GM19455 (cell line): ENCODE data around the gene WWOX.

Experiments used
- ATAC-seq: cut with Tn5 transposase; IDR thresholded peaks from one replicate; pipeline ENCODE4 v1.9.1; 2021; ENCODE audit not compliant: unreplicated experiment

WWOX gene

DNA sequence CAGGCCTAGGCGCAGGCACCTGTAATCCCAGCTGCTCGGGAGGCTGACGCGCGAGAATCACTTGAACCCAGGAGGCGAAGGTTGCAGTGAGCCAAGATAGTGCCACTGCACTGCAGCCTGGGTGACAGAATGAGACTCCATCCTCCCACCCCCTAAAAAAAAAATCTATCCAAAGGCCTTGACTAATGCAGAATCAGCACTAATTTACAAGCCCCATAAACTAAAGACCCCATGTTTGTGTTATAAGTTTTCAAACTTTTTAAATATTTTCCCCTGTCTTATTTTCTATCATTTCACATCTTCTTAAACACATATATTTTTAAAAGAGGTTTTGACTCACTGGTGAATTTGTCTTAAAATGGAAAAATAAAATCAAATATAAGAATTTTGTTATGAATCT lies 713.1 kb downstream of the WWOX start:
- ATAC-seq, result no peak

DNA sequence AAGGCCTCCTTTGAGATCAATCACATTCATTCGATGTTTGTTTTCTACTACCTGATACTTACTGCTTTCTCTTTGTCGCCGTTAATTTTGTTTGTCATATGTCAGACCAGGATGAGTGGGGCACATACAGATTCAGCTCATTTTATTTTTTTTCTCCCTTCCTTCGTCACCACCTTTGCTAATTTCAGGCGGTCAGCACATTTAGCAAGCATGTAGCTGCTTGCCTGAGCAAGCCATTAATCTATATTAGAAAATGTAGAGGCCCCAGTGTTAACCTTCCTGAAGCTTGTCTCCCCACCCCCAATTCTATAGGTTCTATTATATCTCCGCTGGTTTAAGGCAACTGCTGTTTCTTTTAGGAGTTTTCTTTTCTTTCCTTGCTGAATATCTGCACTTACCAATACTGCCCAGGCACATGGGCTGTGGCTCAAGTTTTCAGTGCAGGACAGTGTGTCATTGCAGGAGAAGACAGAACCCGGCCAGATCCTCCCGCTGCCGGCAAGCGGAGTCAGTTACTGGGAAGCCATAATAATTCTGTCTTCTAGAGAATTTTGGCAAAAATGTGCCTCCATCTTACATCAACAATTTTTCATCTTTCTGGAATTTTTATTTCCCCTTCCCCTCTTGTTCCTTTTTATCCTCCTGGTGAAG lies 714.3 kb downstream of the WWOX start:
- ATAC-seq, result no peak

DNA sequence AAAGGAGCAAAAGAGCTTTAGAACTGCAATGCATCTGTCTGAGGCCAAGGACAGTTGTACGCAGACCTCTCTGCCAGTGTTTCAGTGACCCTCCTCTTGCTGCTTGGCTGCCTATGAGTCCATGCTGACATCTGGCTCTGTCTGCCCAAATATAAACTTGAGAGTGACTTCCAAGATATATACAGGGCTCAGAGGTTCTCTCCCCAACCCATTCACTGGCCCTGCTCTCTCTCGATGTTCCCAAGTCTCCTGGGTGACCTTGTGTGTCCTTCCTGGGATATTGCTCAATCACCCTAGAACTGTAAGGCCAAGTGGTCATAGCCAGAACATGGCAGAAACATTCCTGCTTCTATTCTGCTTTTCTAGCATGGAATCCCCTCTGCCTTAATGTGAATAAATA lies 716.3 kb downstream of the WWOX start:
- ATAC-seq, result no peak

DNA sequence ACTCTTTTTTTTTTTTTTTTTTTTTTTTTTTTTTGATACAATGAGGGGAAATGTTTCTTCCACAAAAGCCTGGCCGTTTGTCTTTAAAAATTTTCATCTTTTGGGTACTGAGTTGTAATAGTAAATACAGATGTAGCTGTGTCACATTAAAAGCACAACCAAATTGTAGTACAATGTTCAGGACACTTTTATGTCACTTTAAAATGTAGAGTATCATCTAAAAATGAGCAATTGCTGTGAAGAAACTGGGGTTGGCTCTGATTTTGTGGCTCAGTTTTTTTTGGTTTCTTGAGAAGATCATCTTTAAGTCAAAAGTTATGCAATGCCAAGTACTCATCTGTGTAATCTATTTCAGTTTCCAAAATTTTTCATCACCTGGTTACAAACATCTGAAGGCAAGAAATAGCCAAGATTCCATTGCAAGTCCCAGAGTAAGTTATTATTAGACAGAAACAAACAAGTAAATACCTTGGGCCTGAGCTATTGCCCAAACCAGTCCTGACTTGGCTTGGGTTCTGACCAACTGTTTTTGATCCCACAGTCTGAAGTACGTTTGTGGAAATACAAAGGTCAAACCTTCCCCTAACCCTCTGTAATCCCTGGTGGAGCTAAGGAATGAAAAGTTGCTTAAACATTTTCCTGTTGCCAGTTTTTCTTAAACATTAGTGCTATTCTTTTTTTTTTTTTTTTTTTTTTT lies 717.2 kb downstream of the WWOX start:
- ATAC-seq, result no peak

DNA sequence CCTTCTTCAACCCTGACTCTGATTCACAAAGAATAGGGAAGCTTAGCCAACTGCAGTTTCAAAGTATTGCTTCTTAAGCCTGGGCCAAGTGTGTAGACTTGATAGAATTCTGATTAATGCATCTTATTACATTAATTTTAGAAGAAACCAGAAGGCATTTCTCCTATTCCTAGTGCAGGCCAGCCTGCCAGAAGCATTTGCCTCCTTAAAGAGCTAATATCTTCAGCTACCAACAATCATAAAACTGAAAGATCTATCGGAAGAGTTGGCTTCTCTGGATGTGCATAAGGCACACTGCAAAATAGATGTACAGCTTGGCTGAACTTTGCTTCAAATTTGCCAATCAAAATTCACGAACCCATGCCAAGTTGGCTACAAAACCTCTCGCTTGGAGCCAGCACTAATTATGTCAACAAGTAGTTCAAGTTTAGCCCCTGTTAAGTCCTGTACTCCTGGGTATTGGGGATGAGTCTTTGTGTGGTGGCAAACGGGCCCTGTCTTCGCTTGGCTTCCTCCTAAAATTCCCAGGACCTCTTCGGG lies 717.8 kb downstream of the WWOX start:
- ATAC-seq, result no peak

DNA sequence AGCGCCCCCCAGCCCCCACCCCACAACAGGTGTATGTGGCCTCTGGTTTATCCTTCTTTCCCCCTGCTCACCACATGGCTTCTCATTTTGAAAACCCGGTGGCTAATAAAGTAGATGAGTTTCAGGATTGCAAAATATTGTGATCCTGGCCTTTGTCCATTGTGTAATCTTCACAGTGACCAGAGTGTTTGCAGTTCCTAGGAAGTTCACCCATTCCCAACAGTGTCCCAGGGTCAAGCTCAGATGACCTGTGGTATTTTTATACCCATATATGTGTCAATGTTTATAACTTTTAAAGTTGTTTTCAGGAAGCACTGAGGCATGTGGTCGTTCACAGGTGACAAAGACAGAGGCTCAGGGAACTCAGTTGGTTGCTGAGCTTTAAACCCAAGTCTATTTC lies 721.9 kb downstream of the WWOX start:
- no peak for ATAC-seq

DNA sequence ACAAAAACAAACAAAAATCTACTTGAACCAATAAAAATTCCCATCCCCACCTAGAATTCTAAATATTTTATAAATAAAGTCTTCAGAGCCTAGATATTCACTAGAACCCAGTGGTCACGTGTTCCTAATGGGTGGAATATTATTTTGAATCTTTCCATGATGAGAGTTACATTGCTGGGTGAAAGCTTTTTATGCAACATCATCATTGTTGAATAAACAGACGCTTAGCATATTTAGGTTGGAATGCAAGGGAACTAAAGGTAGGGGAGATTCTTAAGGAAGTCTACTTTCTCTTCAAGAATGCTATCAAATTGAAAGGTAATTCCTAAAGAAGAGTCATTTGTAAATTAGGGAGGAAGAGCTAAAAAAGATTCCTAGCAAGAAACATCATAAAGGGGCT lies 723.1 kb downstream of the WWOX start:
- ATAC-seq, result no peak

DNA sequence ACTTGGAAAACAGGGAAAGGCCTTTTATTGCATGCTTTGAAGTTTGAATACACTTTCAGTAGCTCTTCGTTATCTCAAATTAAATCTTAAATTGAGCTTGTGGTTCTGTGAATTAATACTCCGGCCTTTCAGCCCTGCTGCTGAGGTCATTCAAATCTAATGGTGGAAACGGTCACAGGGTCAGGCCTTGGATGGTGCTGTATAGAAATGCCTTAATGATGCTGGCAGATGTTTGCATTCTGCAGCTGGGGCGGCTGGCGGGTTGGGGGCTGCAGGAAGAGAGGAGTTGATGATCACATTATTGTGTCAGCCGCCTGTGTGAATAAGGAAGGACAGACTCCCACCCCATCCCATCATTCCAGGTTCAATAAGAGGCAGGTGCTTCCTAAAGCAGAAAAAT lies 723.6 kb downstream of the WWOX start:
- ATAC-seq, result no peak

DNA sequence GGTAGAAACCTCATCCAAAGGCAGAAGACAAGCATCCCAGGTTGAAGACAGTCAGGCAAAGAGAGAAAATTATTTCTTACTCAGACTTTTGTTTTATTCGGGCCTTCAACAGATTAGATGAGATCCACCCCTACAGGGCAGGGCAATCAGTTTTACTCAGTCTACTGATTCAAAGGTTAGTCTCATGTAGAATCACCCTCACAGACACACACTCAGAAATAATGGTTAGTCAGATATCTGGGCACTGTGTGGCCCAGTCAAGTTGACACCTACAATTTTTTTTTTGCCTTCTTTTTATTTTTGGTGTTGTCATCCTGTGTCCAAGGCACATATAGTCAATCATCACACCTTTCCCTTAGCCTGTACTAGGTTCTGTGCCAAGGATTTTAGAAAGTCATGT lies 729.8 kb downstream of the WWOX start:
- no peak for ATAC-seq

DNA sequence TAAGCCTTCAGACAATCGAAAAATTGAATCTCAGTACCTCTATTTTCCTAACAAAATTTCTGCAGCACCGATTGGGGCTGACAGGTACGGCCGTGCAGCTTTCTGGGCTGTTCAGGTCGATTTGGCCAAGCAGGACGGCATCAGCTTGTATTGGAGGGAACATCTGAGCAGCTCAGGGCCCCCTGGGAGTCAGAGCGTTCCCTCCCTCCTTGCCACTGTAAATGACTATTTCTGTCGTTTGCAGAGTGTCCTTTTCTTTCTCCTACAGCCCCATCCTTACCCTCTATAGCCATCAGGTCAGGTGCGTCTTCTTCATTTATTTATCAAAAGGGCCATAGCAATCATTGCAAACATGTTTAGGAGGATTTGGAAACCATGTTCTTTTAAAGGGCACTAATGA lies 731.1 kb downstream of the WWOX start:
- ATAC-seq, result no peak

DNA sequence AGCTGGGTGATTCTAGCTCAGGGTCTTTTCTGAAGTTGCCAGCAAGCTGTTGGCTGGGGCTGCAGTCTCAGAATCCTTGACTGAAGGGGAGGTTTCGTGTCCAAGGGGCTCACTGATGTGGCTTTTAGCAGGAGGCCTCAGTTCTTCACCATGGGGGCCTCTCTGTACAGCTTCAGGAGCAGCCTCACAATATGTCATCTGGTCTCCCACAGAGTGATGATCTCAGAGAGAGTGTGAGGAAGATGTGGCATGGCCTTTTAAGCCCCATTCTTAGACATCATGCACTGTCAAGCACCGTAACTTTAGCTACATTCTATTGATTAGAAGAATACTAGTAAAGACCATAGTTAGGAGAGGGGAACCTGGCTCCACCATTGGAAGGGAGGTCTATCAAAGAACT lies 732.6 kb downstream of the WWOX start:
- no peak for ATAC-seq

DNA sequence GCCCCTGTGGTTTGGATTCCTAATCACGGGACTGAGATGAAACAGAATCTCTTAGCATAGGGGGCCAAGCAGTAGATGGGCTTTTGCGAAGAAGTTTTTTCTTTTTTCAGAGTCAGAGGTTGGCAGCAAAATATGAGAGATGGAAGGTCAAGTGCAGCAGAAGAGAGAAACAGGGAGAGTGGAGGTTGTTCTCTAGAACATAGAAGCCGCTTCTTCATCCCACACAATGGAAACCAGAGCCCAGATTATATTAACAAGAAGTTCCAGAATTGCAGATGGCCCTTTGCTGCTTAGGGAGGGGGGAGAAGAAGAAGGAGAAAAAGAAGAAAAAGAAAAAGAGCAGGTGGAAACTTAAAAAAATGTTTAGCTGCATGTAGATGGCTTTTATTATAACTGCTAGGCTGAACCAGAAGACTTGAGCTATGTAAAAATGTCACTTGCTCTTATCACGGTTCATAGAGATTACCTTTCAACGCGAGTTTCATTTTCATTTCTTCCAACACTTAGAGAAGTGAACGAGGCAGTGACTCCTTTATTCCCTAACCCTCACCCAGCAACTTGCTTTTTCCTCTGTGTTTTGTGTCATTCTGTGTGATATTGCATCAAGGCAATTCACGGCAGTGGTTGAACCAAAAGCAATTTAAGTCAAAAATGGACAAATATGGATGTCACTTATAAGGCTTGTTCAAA lies 737.5 kb downstream of the WWOX start:
- no peak for ATAC-seq

DNA sequence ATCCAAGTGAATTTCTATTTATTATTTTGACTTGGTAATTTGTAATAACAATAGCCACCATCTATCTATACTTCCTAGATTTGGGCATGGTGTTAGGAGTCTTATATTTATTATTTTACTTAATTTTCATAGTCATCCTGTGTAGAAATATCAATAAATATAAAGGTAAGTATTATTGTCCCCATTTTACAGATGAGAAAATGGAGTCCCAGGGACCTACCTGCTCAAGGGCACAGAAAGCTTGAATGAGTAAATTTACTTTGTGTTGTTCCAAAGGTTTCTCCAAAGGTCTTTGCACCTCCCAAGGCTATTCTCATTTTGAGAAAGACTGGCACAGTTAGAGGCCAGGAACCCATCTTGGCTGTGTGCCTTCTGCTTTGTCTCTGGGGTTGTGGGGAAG lies 738.3 kb downstream of the WWOX start:
- ATAC-seq, result no peak

DNA sequence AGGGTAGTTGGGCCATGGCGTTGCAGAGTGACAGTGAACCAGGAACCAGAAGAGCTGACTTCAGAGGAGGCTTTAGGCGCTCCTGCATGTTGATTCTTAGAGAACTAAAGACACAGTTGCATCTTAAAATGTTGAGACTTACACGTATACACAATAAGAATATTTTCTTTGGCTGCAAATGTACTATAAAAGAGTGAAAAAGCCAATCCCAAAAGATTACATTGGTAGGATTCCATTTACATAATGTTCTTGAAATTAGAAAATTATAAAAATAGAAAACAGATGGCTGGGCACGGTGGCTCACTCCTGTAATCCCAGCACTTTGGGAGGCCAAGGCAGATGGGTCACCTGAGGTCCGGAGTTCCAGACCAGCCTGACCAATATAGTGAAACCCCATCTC lies 738.8 kb downstream of the WWOX start:
- ATAC-seq, result no peak

DNA sequence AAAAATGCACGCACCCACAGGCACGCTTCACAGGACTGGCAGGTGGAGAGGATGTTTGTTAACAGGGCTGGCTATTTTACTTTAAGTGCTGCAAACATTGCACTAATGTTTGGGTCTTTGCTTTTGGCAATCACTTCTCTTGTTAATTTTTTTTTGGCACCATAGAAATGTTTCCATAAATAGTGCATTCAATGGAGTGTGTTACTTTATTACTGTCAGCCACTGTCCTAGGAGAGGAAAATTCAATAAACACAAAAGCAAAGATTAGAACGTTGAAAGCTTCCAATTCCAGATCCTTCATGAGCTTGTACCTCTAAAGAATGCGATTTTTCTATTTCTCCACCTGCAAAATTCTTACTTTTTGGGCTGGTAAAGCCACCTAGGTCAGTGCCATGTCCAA lies 743.5 kb downstream of the WWOX start:
- ATAC-seq, result no peak

DNA sequence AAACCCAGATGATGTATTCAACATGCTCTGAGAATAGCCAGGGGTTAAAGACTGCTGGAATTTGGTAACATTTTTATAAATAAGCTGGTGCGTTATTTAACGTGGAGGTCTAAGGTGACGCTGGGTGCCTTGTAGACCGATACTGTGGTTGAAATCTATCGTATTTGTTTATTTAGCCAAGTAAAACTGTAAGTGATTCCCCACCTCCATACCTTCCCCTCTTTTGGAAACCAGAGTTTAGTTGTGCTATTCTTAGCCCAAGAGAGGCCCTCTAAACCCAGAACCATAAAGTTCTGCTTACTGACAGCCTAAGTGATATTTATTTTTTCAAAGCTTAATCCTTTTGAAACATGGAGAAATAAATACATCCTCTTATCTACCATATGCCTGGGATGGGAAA lies 744.5 kb downstream of the WWOX start:
- no peak for ATAC-seq

DNA sequence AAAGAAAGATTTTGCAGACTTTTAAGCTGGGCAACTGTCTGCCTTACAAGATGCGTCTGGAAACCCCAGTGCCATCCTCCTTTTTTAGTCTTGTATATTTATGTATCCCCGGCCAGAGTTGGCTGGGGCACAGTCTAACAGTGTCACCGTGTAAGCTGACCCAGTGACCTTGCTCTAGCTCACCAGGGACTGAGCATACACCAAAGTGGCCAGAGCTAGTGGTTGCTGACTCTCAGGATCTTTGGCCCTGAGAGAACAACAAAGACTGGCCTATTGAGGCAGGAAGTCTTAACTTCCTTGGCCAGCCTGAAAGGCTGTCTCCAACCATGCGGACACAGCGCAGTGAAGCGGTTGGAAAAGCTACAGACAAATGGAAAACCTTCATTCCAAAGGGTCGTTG lies 745.2 kb downstream of the WWOX start:
- ATAC-seq, result no peak

DNA sequence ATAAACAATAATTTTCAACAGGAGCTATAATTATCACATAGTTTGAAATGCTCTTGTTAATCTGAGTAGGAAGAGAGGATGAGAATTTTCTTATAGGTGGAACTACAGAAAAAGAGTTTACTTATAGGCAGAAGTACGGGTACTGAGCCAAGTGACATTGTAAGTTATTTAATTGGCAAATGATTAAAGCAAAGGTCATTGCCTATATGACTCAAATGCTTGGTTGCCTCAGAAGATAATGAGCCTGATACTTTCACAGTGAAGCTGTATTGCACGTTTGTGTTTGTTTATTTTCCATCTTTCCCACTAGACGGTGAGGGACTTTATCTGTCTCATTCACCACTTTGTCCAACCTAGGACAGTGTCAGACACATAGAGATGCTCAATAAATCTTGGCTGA lies 751.8 kb downstream of the WWOX start:
- ATAC-seq, result no peak

DNA sequence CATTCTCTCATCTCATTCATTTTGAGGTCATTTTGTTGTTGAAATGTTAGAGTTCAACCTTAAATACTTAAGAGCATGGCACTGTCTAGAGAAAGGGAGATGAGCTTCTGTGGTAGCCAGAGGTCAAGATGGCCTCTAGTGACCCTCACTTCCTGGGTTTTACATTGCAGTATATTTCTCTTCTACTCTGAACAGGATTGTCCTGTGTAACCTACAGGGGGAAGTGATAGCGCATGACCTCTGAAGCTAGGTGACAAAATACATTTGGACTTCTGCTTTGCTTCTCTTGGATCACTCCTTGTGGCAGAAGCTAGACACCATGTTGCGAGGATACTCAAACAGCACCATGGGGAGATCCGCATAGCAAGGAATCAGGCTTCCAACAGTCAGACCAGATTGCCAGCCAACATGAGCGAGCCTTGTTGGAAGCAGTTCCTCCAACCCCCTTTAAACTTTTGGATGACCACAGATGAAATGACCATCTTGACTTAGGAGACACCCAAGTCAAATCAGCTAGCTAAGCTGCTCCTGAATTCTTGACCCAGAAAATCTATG lies 752.7 kb downstream of the WWOX start:
- no peak for ATAC-seq

DNA sequence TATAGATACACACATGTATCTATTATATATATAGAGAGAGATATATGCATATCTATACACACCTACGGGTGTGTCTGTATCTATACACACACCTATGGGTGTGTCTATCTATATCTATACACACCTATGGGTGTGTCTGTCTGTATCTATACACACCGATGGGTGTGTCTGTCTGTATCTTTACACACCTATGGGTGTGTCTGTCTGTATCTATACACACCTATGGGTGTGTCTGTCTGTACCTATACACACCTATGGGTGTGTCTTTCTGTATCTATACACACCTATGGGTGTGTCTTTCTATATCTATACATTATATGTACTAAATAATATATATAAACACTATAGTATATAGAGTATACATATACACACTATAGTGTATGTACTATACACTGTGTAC lies 762.6 kb downstream of the WWOX start:
- no peak for ATAC-seq

DNA sequence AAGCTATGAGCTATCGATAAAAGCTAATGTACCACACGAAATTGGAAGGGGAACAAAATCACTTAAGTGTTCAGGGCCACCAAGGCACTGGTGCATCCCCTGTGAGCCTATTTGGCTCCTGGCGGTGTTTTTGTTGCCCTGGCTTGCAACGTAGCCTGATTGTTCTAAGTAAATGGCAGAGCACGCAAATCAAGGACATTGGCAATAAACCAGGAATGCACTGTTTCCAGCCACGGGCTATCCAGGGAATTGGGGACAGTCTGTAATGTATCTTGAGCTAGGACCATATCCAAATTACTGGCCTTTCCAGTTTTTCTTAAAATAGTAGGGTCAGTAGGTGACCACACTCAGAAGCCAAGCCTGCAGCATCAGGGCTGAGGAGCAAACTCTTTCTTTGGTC lies 767.1 kb downstream of the WWOX start:
- ATAC-seq, result no peak

DNA sequence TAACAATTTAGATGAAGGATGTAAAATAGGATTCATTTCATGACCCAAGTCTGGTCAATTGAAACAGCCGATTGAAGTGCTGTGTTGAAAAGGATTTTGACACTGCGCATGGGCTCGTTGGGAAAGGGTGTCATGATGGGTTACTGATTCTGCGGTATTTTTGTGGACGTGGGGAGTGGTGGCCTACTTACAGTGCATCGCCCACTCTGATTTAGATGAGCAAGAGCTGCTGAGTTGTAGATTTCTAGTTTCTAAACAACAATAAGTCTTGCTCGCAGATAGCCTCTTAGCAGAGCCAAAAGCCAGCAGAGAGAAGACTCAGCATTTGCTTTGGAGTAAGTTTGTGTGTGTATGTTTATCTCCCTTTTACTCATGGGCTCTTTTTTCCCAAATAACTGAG lies 770.0 kb downstream of the WWOX start:
- ATAC-seq, result no peak
